GM21447 (cell line): ENCODE data around the gene GBP2.
"Not testable (repeated sequence)": the region's sequence is repeated elsewhere in the genome, so short reads cannot be mapped to it uniquely, and the experiment has no call there.

Experiments used
- ATAC-seq: cut with Tn5 transposase; IDR thresholded peaks from one replicate; pipeline ENCODE4 v1.9.1; 2021; ENCODE audit not compliant: unreplicated experiment

Gene GBP2

GRCh38 chr1:89125913-89126580 is at the start of gene GBP2:
GBP2 (minus strand) TSS chr1:89126114; CDS start chr1:89121966, 4,148 bp downstream.
- ATAC-seq = peak; percentile 81

- no peak for ATAC-seq
Observed at GRCh38 chr1:89174491-89174890, 48.6 kb upstream of the GBP2 start.

GRCh38 chr1:89172468-89173143 is 46.7 kb upstream of the GBP2 start:
- no peak for ATAC-seq

- no peak for ATAC-seq
Observed at GRCh38 chr1:89171067-89171438, 45.1 kb upstream of the GBP2 start.

- ATAC-seq = no peak
Observed at GRCh38 chr1:89170170-89171066, 44.5 kb upstream of the GBP2 start.

- no peak for ATAC-seq
Observed at GRCh38 chr1:89169166-89169565, 43.3 kb upstream of the GBP2 start.

GRCh38 chr1:89167590-89168230 is 41.8 kb upstream of the GBP2 start:
- no peak for ATAC-seq

GRCh38 chr1:89166705-89167104 is 40.8 kb upstream of the GBP2 start:
- ATAC-seq = no peak

- ATAC-seq = no peak
Observed at GRCh38 chr1:89165811-89166210, 39.9 kb upstream of the GBP2 start.

- no peak for ATAC-seq
Observed at GRCh38 chr1:89151047-89151446, 25.1 kb upstream of the GBP2 start.

GRCh38 chr1:89149976-89150375 is 24.1 kb upstream of the GBP2 start:
- ATAC-seq = no peak

GRCh38 chr1:89149229-89149628 is 23.3 kb upstream of the GBP2 start:
- no peak for ATAC-seq

GRCh38 chr1:89147678-89148658 is 22.1 kb upstream of the GBP2 start:
- no peak for ATAC-seq

GRCh38 chr1:89146721-89147120 is 20.8 kb upstream of the GBP2 start:
- no peak for ATAC-seq

GRCh38 chr1:89143484-89143883 is 17.6 kb upstream of the GBP2 start:
- ATAC-seq = no peak

- ATAC-seq = no peak
Observed at GRCh38 chr1:89142160-89142559, 16.2 kb upstream of the GBP2 start.

- no peak for ATAC-seq
Observed at GRCh38 chr1:89133747-89134146, 7.8 kb upstream of the GBP2 start.

GRCh38 chr1:89130716-89131115 is 4.8 kb upstream of the GBP2 start:
- no peak for ATAC-seq

- ATAC-seq = no peak
Observed at GRCh38 chr1:89129911-89130310, 4.0 kb upstream of the GBP2 start.

GRCh38 chr1:89128003-89128458 is 2.1 kb upstream of the GBP2 start:
- not testable (repeated sequence) for ATAC-seq
